ENCODE measurements around the gene PI4KA. TPM values are rescaled to one million over a fixed set of nuclear protein-coding genes. Genes with fewer than 3 reads are reported as not detected.
"Not testable (repeated sequence)": the region's sequence is repeated elsewhere in the genome, so short reads cannot be mapped to it uniquely, and the experiment has no call there.

PI4KA gene
- total RNA-seq, 1 donor from 2014 or later, result 113 TPM

DNA sequence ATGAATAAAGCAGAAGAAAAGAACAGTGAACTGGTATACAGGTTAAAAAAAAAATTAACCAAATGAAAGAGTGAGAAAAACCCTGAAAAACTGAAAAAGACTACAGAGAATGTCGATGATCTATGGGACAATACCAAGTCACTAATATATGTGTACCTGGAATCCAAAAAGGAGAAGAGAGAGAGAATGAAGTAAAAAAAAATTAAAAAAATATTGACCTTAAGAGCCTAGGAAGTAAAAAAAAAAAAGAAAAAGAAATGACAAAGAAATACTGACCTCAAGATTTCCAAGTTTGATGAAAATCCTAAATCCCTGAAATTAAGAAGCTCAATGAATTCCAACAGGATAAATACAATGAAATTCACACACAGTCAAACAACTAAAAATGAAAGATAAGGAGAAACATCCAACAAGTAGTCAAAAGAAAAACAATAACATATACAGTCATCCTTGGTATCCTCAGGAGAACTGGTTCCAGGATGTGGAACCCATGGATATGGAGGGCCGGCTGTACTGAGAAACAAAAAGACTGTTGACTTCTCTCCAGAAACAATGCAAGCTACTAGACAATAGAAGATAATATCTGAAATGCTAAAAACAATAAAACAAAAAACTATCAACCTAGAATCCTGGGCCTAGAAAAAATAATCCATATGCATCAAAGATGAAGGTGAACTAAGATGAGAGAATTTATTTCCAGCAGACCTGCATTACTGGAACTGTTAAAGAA is 118.2 kb downstream of the PI4KA start:
- TF ChIP-seq, protein P1, sequence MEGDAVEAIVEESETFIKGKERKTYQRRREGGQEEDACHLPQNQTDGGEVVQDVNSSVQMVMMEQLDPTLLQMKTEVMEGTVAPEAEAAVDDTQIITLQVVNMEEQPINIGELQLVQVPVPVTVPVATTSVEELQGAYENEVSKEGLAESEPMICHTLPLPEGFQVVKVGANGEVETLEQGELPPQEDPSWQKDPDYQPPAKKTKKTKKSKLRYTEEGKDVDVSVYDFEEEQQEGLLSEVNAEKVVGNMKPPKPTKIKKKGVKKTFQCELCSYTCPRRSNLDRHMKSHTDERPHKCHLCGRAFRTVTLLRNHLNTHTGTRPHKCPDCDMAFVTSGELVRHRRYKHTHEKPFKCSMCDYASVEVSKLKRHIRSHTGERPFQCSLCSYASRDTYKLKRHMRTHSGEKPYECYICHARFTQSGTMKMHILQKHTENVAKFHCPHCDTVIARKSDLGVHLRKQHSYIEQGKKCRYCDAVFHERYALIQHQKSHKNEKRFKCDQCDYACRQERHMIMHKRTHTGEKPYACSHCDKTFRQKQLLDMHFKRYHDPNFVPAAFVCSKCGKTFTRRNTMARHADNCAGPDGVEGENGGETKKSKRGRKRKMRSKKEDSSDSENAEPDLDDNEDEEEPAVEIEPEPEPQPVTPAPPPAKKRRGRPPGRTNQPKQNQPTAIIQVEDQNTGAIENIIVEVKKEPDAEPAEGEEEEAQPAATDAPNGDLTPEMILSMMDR (IDR thresholded peaks at IDR 0.05), result no peak
- H3K27ac ChIP-seq, result no peak overlapping the region
- no peaks in the 10 kb centered on the region for H3K9me3 ChIP-seq
- no peak for DNase-seq
- ATAC-seq, result no peak
- no peak overlapping the region for H3K4me3 ChIP-seq
- intact Hi-C loops (cut with DNase I), result no loop called here
- H3K27me3 ChIP-seq, result no peaks in the 10 kb centered on the region
- peaks cover 43% of the 10 kb centered on the region for H3K36me3 ChIP-seq
- H3K4me1 ChIP-seq, result no peaks in the 10 kb centered on the region

DNA sequence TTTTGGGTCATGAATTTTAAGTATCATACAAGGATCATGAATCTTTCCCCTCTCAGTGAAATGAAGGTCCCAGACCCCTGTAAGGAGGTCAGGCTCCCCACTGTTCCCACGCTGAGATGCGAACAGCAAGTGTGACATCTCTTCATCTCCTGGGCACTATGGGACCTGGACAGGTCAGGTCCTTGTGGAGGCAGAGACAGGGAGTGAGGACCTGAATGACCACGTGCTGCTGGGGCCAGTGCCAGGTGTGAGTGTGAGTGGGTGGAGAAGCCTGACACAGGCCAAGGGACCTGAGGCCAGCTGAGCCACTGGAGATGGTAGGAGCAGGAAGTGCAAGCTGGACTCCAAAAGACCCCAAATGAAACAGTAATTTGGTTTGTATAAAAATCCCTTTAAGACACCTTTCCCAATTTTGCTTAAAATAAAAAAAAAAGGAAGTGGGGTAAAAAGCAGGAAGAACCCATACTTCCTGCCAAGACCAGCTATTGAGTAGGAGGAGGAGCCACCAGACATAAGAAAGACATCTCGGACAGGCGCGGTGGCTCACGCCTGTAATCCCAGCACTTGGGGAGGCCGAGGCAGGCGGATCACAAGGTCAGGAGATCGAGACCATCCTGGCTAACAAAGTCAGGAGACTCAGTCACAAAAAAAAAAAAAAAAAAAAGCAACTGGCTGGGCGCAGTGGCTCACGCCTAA is 120.1 kb downstream of the PI4KA start:
- H3K36me3 ChIP-seq, result peaks cover 26% of the 10 kb centered on the region
- H3K9me3 ChIP-seq, result no peaks in the 10 kb centered on the region
- ATAC-seq (peak; percentile 56), DNase-seq (no peak)
- intact Hi-C loops (cut with DNase I), result no loop called here
- no peak overlapping the region for H3K4me3 ChIP-seq
- no peaks in the 10 kb centered on the region for H3K4me1 ChIP-seq
- no peaks in the 10 kb centered on the region for H3K27me3 ChIP-seq
- no peak overlapping the region for H3K27ac ChIP-seq
- TF ChIP-seq, protein P1 (IDR thresholded peaks at IDR 0.05), result no peak

DNA sequence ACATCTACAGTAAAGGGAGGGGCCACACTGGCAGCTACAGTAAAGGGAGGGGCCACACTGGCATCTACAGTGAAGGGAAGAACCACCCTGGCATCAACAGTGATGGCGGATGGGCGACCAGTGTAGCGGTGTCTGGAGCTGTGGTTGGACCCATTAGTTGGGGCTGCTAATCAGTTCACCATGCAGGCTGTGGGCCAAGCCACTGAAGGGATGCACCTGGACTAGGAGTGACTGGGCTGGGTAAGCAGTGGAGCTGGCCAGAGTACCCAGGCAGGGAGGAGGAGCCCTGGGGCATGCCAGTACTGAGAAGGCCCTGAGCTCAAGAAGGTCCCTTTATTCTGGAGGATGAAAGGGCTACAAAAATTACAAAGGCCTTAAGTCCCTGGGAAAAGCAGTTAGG is 121.7 kb downstream of the PI4KA start:
- ATAC-seq; H3K4me3 ChIP-seq; H3K4me1 ChIP-seq; DNase-seq; H3K27ac ChIP-seq; intact Hi-C loops (cut with DNase I); H3K27me3 ChIP-seq; H3K9me3 ChIP-seq: not testable (repeated sequence)
- peaks cover 17% of the 10 kb centered on the region for H3K36me3 ChIP-seq

DNA sequence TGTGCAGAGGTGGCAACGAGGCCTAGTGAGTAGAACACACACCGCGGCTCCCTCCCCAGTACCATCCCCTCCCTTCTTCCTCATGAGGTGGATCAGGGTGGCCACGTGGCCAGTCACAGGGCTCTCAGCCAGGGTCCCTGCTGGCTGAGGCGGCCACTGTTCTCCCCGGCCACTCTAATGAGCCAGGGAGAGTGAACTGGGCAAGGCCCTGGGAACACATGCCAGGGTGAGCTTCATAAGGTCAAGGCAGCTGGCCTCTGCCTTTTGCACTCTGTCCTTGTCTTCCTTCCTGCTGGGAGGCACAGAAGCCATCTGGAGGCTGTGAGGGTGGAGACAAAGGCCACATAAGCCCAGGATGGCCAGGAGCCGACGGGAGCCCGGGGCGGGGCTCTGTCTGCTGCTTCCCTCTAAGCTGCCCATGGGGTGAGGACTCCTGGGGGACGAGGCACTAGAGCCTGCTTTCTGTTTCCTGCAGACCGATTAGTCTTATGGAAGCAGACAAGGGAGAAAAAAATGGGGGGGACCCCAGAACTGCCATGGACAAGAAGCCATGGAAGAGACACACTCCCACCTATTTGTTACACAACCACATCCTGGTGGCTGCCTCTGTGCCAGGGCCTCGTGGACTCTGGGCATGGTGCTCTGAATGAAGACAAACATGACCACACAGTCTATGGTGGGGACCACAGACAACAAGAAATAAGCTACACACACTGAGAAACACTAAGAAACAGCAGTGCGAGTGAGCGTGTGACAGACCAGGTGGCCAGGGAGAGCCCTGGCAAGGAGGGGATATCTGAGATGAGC is 123.1 kb downstream of the PI4KA start:
- H3K27me3 ChIP-seq; H3K36me3 ChIP-seq; H3K27ac ChIP-seq; H3K4me1 ChIP-seq; intact Hi-C loops (cut with DNase I); H3K9me3 ChIP-seq; DNase-seq; H3K4me3 ChIP-seq: not testable (repeated sequence)
- peak; percentile 40 for ATAC-seq

DNA sequence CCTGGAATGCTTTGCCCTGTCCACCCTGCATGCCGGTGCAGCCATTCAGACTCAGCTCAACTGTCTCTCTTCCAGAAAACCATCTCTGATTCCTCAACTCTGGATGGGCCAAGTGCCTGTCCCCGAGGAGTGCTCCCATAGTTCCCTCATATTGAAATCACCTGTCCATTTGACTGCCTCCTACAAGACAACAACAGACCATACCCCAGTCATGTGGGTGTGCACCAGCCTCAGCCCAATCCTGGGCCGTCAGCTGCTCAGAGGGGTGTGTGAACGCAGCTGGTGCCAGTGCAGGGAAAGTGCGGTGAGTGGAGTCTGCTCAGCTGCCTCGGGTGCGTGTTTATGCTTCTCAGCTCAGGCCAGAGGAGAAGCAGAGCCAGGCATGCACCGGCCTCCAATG is 126.2 kb downstream of the PI4KA start:
- H3K4me3 ChIP-seq; DNase-seq; intact Hi-C loops (cut with DNase I); H3K27ac ChIP-seq; H3K27me3 ChIP-seq; H3K9me3 ChIP-seq; H3K4me1 ChIP-seq; ATAC-seq: not testable (repeated sequence)
- peaks cover 36% of the 10 kb centered on the region for H3K36me3 ChIP-seq

DNA sequence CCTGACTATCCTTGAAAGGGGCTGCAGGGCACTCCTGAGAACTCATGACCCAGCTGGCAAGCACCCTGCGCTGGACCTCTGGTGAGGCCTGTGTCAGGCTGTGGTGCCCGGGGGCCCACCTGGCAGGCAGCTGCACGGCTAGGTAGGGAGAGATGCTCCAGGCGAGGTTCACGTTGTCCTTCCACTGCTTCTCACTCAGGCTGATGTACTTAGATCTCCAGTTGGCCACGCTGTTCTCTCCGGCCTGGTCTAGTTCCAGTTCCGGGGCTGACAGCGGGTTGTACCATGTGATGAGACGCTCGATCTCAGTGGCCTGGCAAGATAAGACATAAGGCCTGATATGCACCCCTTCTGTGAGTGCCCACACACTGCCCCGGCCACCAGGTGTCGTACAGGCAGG is 129.4 kb downstream of the PI4KA start:
- DNase-seq, result no peak
- Histone ChIP-seq H3K36me3 (peaks cover 65% of the 10 kb centered on the region), H3K4me3 (no peak overlapping the region), H3K4me1 (no peaks in the 10 kb centered on the region), H3K27me3 (no peaks in the 10 kb centered on the region), H3K27ac (no peak overlapping the region), H3K9me3 (no peaks in the 10 kb centered on the region)
- intact Hi-C loops (cut with DNase I), result no loop called here
- TF ChIP-seq, protein P1 (IDR thresholded peaks at IDR 0.05), result no peak
- ATAC-seq, result no peak
